HG02678 (cell line): ENCODE measurements around the gene LRRC25.

Source experiments
- ATAC-seq: cut with Tn5 transposase; IDR thresholded peaks from one replicate; pipeline ENCODE4 v1.9.1; 2021; ENCODE audit warnings: mild to moderate bottlenecking, moderate library complexity; ENCODE audit not compliant: unreplicated experiment

The LRRC25 gene

DNA sequence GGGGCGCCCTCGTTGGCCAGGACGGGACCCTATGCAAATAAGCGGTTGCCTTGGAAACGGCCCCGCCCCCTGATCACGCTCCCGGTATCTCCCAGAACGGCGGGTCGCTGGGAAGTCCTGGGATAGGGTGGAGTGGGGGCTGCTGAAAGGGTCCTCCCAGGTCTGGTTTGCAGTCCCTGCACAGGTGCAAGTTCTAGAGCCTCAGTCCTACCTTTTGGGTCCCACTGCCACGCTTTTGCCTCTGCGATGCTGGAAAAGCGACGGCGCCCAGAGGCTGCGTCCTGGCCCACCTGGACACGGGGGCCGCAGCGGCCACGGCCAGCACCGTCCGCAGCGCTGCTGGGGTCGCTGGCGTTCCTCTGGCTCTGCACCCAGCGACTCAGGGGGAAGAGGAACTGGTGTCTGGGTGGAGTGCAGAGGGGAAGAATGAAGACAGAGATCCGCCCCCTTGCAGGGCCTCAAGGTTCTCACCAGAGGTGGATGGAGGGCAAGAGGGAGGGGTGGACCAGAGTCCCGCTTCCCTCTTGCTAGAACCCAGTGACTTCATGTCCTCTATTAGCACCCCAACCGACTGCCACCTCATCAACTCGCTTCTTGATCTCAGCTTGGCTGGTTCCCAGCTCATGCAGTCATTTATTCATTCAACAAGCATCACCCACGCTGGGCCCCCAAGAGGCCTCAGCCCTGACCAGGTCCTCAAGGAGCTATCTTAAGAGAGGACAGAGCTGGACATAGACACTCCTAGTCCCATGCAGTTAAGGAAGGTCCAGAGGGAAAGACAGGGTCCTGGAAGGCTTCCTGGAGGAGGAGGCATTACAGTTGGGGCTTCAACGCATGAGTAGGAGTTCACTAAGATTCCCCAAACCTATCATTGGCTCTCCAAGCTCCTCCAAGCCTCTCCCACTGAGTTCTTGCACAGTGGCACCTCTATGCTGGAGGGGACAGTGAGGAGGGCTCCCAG, at the start of gene LRRC25:
TSS of gene LRRC25 (minus strand) at position 381 of the 961 bp plus-strand sequence. CDS start 659 bp downstream, outside the sequence.
- ATAC-seq = no peak

DNA sequence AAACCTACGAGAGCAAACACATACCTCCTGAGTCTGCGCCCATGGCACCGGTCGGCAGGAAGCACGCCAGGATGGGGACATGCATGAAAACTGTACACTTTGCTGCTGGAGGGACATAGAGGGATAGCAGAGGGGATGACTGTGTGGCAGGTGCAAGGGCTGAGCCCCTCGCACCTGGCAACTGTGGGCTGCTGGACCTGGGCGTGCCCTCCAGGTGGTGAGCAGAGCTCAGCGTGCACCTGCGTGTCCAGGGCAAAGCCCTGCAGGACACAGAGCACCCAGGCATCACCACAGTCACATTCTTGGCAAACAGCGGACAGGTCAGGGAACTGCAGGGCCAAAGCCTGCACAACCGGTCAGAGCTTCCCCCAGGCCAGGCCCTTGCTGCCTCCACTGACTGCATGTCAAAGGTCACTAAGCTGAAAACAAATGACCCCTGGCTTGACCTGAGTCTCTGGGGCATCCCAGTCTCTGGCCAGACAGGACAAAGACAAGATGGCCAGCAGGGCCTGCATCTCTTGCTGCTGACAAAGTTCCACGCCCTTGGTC, 49.5 kb upstream of the LRRC25 start:
- no peak for ATAC-seq

DNA sequence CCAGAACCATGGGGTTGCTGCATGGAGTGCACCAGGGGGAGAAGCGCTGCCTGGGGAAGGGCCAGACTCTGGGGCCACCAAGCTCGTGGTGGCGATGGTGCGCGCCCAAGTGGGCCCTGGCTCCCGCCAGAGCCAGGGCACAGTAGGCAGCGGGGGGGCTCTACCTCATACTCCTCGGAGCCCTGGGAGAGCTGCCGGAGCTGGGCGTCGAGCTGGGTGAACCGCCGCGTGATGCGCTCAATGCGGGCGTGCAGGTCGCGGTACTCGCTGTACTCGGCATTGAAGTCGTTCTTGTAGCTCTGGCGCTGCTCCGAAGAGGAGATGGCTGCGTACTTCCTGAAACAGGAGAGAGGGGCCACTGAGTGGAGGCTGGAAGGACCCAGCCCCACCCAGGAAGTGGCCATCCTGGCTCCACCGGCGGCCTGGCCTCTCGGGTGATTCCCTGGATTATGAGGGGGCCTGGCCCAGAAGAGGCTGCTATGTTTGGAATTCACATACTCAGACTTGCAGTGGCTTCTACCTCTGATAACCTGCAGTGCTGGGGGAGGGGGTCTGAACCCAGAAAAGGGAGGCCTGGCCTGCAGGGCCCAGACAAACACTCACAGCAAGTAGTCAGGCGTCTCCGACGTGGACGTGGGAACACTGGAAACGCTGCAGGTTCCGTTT, 48.9 kb upstream of the LRRC25 start:
- no peak for ATAC-seq

DNA sequence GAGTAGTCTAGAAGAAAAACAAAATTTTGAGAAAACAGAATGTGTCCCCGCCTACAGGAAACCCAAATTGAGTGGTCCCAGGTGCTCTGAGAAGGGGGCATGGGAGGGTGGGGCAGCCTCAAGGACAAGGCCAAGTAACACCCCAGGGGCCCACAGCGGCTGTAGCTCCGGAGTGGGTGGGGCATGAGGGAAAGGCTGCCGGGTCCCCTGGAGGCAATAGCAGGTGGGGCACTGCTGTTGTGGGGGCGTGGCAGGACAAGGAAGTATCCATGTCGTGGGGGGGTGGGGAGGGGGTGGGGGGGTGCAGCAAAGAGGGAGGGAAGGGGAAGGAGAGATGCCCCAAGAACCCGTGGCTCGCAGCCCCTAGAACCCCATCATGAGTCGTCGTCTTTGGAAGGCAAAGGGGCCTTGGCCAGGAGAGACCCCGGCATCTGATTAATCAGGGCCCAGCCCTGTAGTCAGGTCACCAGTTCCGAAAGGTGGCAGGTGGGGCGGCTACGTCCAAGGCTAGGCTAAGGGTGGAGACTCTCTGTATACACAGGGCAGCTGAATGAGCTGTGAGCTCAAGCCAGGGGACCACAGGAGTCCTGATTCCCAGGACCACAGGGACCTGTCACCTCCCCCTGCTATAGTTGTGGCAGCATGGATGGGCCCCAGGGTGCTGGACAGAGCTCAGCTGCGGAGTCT, 48.0 kb upstream of the LRRC25 start:
- ATAC-seq = no peak

DNA sequence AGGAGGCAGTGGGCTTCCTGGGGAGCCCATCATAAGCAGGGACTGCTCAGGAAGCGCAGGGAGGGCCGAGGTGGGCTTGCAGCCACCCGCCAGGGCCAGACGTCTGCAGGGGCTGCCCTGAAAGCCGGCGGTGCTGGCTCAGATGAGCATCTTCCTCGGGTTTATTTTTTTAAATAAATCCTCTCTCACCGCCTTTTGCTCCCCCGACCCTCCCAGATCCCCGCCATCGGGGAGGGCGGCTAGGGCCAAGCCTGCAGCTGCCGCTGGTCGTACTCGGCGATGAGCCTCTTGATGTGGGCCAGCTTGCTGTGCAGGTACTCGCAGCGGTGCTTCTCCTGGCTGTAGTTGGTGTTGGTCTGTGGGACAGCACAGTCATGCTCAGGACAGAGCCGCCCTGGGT, 47.1 kb upstream of the LRRC25 start:
- no peak for ATAC-seq

DNA sequence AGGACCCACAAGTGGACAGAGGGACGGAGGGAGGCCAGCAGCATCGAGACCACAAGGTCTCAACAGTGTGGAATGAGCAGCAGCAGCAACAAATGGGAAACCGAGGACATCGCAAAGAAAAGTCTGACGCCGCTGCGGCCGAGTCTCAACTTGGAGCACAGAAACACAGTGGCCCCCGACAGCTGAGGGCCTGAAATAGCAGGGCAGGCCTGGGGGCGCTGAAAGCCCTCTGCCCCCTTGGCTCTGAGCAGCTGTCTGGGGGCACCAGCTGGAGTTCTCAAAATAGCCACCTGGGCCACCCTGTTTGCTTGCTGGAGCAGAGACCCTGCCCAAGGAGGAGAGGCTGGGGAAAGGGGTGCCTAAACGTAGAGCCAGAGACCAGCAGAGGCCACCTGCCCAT, 46.4 kb upstream of the LRRC25 start:
- no peak for ATAC-seq

DNA sequence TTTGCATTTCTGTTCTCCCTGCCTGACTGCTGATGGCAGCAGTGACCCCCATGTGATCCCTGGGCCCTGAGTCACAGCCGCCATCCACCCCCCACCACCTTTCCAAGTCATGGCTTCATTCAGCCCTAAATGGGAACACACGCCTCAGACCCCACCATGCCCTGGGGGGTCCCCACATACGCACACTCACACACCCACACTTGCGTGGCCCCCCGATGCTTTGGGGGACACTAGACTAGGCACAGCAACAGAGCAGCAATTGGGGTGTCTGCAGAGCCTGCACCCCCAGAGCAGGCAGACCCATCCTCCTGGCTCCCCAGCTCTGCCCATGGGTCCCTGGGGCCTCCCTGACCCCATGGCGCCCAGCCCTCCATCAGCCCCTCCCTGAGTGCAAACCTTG, 46.0 kb upstream of the LRRC25 start:
- no peak for ATAC-seq

DNA sequence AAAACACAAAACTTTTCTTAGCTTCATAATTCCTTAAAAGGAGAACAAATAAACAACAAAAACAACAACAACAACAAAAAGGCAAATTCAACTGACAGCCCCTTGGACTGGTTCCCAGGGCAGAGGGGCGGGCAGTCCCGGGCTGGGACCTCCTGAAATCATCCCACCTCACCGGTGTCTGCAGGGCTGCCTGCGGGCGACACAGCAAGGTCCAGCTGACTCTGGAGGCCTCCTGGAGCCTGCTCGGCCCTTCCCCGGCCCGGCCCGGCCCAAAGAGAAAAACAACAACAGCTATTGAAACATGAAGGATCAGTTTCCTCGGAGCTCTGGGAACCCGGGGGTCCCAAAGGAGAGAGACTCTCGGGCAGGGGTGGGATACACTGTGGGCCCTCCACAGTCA, 45.5 kb upstream of the LRRC25 start:
- no peak for ATAC-seq

DNA sequence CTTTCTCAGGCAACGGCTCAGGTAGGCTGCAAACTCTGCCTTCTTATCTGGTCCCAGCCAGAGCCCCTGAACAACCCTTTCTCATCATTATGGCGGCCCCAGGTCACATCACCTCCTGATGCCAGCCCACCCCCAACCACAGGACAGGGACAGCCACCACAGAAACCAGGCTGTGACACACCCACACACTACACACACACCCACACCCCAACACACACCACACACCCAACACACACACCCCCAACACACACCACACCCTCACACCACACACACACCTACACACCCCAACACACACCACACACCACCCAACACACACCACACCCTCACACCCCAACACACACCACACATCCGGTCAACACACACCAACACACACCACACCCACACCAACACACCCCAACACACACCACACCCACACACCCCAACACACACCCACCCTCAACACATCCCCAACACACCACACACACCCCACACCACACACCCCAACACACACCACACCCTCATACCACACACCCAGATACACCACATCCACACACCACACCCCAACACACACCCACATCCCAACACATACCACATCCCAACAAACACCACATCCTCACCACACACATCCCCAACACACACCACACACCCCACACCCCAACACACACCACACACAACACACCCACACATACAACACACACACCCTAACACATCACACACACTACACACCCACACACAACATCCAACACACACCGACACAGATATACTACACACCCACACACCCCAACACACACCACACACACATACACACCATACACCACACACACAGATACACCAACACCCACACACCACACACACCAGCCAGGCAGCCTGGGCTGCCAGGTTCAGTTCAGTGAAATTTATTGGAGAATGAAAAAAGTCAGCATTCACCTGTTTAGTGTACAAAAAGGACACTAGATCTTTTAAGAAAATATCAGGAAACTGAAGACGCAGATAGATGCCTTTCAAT, 44.7 kb upstream of the LRRC25 start:
- no peak for ATAC-seq

DNA sequence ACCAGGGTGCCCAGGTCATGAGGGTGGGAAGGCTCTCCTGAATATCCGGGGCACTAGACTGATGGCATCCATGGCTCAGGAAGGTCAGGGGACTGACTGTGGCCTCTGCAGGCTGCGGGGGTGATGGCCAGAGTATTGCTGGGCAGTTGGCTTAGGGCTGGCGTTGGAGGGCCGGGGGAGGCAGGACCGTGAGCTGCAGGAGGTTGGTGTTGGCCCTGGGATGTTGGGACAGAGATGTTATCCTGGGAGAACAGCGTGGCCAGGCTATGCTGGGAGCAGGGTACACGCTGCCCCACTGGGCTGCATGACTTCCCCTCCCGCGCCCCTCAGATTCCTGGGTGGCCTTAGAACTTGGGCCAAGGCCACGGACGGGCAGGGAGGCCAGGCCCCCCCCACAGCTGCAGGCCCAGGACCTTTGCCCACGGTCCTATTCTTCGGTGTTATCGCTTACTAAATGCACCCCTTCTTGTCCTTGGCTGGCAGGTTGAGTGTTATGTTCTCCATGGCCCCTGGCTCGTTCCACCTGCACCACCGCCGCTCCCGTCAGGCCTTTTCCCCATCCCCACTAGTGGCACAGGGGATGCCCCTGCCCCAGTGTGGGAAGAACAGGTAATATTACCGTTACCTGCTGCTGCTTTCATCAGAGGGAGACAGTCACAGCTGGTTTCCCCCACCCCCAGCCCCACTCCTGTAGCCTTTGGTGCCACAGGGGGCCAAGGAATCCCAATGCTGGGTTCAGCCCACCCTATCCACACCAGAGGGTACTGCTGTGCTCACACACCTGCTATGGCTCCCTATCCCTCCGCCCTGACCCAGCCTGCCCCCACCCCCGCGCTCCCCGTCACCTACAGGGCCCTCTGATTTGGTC, 43.7 kb upstream of the LRRC25 start:
- no peak for ATAC-seq

DNA sequence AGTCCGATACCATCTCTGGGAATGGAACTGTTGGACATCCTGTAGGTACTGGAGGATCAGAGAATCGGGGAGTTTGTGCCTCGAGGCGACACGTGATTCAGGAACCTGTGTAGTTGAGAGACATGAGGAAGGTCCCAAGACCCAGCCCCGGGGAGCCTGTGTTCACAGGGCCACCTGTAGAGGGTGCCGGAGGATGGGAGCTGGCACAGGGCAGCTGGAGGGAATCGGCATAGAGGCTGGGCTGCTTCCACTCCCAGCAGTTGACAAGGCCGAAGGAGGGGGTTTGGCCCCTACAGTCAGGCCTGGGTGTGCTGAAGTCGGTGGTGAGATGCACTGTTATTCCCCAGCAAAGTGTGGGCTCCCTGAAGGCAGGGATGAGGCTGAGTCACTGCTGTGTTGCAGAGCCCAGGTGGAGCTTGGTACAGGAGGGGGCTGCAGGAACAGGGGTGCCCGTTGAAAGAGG, 43.0 kb upstream of the LRRC25 start:
- ATAC-seq = no peak

DNA sequence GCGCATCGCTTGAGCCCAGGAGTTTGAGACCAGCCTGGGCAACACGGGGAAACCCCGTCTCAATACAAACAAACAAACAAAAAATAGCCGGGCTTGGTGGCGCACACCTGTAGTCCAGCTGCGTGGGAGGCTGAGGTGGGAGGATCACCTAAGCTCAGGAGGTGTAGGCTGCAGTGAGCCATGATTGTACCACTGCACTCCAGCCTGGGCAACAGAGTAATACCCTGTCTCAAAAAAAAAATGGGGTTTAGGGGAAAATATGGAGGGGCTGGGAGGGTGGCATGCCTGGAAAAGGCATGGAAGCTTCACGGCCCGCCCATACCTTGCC, 42.5 kb upstream of the LRRC25 start:
- ATAC-seq = no peak

DNA sequence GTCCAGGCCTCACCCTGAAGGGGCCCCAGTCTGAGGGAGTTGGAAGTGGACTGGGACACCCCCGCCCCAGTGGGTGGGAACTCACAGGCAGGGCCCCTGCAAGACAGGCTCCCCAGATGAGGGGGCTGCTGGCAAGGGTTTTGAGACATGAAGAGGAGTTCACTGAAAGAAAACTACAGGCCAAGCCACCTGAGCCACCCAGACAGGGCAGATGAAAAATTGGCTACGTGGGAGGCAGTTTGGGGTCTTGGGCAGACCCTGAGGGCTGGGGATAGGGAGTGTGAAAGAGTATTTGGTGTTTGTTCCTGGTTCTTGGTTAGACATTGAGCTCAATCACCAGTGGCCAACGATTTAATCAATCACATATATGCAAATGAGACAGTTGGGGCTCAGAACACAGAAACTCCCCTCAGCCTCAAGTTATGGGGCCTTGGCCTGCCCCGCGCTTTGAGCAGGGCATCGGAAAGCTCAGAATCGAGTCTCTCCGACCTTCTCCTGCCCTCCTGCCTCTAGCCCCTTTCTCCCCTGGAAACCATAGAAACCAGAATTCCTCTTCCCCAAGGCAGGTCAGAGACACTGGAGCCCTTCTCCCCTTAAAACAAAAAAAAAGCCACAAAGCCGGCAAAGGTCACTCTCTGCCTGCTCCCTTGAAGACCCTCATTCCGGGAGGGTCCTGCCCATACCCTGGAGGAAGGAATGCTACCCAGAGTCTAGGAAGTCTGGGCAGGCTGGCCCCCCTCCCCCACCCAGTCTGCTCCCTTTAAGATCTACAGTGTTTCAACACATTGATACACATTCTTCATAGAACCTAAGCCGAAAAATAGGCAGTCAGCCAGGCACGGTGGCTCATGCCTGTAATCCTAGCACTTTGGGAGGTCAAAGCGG, 41.8 kb upstream of the LRRC25 start:
- no peak for ATAC-seq

DNA sequence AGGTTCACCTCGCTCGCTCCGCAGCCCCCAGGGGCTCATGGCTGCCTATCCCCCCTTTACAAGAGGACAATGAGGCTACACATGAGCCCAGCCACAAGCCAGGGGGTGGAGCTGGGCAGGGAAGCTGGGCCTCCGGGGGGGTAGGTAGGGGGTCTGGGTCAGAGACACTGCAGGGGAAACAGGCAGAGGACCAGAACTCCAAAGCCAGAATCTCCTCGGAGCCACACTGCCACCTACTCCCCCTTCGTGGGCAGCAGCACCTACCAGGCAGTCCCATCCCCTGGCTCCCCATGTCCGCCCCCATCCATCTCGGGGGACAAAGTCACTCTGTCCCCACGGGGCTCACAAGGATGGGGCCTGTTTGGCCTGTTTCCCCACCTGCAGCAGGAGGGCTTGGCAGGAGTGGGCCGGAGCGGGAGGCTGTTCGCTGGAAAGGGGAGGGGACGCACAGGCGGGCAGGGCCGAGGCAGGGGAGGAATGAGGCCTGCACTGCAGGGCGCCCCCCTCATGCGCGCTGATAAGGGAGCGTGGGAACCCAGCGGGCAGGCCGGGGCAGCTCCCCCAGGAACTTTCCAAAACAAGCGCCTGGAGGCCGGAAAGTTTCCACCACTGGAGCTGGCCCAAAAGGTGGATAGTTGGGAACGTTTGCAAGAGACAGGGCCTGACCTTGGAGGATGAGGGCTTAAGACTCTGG, 41.1 kb upstream of the LRRC25 start:
- no peak for ATAC-seq

DNA sequence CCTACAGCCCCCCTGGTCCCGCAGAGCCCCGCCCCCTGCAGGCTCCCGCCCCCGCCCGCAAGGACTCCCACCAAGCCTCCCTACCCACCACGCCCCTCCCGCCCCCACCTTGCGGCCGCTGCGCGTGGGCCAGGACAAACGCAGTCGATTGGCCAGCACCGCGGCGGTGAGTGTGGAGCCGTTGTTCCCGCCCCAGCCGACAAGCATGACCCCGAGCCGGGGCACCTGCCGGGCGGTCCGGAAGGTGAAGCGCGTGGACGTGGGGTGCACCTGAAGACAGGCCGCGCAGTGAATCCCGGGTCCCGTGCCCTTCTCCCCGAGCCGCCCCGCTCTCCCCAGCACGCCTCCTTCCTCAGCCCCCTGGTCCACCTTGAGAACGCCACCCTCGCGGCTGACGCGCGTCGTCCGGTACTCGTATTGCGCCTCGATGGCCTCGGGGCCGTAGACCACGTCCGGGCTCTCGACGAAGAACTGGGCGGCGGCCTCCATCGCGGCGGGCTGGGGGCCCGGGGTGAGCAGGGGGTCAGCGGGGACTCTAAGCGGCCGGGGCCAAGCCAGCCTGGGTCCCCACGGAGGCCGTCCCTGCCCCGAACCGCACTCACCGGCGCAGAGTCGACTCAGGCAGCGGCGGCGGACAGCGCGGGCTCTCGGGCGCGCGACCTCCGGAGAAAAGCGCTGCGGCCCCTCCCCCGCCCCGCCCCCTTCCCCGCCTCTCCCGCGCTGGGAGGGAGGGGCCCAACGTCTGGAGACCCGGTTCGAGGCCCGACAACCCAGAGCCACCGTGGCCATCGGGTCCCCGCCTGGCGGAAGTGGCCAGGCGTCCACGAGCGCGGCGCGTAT, 40.3 kb upstream of the LRRC25 start, which contains the start of gene ISYNA1:
TSS of gene ISYNA1 (minus strand) at position 643 of the 840 bp plus-strand sequence. CDS start at position 489, 154 bp downstream.
- peak; percentile 11 for ATAC-seq

DNA sequence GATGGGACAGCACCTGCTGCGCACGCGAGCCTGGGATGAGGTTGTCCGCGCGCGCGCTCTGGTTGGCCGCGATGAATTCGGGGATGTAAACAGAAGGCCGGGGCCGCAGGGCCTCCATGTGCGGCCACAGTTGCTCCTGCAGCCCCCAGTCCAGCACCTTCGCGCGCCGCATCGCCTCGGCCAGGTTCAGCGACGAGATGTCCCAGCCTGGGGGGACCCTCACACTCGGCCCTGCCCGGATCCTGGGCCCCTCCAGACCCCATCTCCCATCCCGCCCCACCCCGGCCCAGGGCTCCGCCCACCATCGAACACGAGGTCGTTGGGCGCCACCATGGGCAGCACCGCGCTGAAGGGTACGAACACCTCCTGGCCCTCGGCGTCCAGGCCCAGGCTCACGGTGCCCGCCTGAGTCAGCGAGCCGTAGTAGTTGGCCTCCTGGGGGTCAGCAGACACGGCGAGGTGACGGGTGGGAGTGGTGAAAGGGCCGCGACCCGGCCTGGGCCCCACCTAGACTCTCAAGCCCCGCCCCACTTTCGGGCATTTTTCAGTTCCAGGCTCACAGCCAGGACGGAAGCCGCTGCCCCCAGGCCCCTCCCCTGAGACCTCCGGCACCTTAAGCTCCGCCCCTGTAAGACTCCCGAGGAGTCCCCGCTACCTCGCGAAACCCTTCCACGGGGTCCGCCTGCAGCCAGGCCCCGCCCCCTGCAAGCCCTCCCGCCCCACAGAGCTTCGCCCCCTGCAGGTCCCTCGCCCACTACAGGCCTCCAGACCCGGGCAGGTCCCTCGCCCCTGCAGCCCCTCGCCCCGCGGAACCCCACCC, 39.5 kb upstream of the LRRC25 start:
- ATAC-seq = peak; percentile 54
